Activated CD4-positive, alpha-beta T cell treated with anti-CD3 and anti-CD28 coated beads, Interleukin-2, Interleukin-4, amounts not matched to agents 100 ng/mL and 50 ng/mL, durations not matched to agents 16 hours and 8 hours (primary cell): Measurements from ENCODE around the gene ATCAY.
A peak's percentile ranks its signal among the peaks of the same experiment; 100 is the strongest.
"Not testable (repeated sequence)": the region's sequence is repeated elsewhere in the genome, so short reads cannot be mapped to it uniquely, and the experiment has no call there.

ENCODE experiments used
- DNase-seq: peaks from one replicate; pipeline ENCODE4 v3.0.0-alpha.2; 2020; ENCODE audit warnings: low spot score

The ATCAY gene

DNA sequence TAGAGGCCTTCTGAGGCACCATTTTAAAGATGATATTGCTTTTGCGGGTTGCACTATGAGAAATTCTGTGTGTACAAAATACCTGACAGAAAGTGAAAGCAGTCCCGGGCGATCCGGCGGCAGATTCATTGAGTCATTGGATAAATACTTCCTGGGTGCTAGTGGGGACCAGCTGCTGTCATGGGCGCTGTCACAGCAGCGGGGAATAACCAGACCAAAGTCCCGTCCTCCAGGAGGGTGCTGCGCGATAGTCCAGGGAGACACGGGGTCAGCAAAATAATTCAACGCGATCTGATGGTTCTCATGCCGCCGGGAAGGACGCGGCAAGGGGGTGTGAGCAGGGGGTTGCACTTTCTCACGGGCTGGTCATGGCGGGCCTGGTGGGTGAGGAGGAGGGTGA is 25.2 kb upstream of the ATCAY start:
- no peak for DNase-seq

DNA sequence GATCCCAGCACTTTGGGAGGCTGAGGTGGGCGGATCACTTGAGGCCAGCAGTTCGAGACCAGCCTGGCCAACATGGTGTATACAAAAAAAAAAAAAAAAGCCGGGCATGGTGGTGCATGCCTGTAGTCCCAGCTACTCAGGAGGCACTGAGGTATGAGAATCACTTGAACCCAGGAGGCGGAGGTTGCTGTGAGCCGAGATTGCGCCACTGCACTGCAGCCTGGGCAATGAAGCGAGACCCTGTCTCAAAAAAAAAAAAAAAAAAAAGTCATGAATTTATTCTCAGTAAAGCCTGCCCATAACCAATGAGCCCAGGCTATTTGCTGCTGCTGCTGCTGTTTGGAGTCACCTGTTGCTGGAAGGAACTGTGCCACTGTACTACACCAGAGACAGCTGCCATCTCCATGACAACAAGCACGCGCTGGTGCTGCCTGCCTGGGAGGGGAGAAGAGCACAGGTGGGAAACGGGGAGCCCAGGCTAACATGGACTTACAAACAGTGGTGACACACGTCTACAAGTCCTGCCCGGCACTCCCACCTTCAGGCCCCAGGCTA is 23.0 kb upstream of the ATCAY start:
- no peak for DNase-seq

DNA sequence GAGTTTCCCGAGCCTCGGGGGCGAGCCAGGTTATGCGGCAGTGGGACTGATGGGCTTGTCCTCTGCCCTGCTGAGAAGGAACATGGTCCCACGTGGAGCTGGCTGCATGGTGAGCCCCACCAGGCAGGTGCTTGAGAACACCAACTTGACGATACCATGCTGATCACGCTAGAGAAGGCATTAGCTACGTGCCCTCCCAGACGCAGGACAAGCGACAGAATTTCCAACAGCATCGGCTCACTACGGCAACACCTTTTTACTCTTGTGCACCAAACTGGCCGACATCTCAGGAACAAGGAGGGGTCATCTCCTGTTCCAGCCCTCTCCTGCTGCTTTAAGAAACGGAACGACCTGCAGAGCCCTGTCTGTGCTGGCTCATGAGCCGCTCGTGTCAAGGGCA is 20.0 kb upstream of the ATCAY start:
- DNase-seq: no peak

DNA sequence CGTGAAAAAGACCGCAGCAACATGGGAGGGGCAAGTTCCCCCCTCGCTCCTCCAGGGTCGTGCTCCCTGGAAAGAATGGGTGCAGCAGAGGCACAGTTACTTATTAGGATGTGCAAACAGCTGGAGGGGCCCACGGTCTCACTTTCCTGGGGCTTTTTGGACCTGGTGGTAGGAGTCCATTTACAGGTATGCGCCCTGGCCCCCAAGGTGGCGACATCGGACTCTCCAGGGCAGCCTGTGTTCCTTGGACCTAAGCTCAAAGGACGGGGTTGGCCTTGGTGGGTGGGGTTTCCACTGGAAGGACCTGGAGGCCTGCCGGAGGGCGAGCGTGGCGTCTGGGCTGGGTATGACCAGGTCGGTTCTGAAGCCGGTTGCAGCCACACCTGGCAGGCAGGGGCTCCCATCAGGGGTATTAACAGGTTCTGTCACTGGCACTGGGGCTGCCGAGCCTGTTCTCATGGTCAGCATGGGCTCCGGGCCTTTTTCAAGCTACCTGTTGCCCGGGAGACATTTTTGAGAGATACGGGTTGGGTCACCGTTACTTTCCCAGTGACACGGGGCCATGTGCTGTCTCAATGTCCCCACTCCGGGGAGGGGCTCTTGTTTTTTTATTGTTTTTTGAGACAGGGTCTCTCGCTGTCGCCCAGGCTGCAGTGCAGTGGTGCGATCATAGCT is 17.5 kb upstream of the ATCAY start:
- no peak for DNase-seq

DNA sequence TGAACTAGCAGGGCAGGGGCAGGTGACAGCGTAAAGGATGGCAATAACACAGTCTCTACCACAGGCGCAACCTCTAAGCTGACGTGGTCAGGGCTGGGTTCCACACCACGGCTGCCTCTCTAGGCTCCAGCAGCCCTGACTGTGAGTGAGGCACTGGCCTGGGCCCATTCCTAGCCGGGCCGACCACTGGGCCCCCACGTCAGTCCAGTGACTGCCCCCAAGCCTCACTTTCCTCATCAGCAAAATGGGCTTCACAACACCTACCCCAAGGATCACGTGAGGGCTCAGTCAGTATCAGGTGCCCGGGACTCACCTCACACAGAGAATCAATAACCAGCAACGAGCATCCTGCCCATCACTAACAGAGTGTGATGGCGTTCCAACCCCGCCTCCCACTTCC is 16.8 kb upstream of the ATCAY start:
- no peak for DNase-seq

DNA sequence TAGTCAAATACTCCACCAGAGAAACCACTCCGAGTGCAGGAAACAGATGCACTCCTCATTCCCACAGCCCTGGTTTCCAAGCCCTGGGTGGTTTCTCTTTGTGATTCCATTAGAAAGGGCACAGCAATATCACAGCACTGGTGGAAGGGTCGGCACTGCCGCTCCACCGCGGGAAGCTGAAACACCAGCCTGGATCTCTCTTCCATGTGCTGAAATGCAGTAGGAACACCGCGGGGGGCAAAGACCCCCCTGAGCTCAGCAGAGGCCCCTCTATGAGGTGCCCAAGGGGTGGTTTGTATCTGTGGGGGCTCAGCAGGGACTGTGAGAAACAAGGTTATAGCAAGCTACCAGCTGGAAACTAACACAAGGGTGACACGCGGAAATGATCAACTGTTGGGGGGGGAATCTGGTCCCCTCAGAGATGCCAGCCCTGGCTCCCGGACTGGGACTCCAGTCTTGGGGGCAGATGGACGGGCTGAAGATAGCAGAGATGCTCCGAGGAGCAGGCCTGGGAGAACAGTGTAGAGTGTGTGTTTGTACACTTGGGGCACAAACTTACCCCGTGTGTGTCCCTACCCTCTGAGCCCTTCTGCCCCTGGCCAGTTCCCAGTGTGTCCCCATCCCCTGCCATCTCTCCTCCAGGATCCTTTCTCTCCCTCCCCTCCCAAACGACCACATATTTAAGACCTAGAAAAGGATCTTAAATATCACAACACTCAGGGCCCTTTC is 13.4 kb upstream of the ATCAY start:
- no peak for DNase-seq

DNA sequence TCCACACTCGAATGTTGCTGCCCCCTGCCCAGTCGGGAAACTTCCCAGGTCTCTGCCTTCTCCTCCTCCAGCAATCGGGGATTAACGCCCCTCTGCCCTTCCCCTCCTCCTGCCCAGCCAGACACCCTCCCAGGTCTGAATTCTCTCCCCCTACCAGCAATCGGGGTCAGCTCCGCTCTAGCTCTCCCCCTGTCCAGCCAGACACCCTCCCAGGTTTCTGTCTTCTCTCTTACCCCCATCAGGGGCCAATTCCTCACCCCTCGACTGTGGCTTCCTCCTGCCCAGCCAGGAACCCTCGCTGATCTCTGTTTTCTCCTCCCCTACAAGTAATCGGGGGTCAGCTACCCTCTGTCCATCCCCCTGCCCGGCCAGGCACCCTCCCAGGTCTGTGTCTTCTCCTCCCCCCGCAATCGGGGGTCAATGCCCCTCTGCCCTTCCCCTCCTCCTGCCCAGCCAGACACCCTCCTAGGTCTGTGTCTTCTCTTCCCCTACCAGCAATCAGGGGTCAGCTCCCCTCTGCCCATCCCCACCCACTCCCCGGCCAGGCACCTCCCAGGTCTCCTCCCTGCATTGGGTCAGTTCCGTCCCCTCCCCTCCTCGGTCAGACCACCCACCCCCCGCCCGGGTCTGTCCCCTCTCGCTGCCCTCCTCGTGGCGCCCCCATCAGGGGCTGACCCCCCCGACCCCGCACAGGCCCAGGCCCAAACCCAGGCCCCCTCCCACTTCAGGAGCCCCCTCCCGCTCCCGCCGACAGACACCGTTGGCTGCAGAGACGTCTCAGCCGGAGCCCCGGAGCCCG is 12.3 kb upstream of the ATCAY start:
- DNase-seq: no peak

DNA sequence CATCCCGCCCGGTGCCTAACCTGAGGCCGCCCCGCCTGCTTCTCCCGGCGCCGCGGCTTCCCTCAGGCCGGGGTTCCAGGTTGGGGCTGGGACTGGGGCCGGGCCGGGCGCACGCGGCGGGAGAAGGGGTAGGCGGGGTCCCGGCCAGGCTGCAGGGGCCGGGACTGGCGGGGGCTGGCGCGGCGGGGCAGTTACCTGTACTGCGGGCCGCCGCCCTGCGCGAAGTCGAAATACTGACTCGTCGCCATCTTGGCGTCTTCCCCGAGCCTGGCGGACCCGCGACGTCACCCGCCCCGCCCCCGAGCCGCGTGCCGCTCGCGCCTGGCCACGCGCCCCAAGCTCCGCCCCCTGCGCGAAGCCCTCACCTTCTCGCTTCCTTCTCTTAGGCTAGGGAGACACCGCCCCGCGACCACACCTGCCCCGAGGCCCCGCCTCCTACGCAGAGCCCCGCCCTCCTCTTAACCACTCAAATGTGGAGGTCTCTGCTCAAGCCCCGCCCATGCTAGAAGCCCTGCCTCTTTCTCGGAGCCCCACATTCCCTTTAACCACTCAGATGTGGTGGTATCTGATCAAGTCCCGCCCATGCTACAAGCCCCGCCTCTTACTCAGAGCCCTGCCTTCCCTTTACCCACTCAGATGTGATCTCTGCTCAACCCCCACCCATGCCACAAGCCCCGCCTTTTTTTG is 11.6 kb upstream of the ATCAY start, which contains the start of gene ZFR2:
Gene ZFR2 (minus strand): TSS at position 269 of the 687 bp plus-strand sequence. CDS start 21 bp downstream, at position 248.
- peak; percentile 4 for DNase-seq

DNA sequence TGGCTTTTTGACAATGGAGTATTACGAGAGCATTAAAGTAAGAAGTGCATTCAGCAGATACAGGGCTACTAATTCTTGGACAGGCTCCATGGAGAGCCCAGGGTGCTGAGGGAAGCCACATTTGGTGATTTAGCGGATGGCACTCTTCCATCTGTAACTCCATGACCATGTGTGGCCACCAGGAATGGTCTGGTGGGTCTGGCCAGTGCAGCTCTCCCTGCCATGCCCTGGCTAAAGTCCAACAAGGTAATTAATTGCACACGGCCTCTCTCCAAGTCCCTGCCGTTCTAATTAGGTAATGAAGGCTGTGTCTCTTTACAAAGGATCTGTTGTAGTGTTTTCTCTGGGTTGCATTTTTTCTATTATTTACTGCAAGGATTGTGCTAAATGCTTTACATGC is 7.3 kb upstream of the ATCAY start:
- DNase-seq: no peak

DNA sequence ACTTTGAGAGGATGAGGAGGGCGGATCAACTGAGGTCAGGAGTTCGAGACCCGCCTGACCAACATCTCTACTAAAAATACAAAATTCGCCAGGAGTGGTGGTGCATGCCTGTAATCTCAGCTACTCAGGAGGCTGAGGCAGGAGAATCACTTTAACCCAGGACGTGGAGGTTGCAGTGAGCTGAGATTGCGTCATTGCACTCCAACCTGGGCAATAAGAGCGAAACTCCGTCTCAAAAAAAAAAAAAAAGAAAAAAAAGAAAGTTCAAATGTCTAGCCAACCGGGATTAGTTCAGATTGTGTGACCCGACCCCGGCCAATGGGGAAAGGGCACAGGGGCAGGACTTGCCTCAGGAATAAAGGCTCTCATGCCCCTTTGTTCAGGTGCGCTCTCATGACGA is 5.8 kb upstream of the ATCAY start:
- not testable (repeated sequence) for DNase-seq

DNA sequence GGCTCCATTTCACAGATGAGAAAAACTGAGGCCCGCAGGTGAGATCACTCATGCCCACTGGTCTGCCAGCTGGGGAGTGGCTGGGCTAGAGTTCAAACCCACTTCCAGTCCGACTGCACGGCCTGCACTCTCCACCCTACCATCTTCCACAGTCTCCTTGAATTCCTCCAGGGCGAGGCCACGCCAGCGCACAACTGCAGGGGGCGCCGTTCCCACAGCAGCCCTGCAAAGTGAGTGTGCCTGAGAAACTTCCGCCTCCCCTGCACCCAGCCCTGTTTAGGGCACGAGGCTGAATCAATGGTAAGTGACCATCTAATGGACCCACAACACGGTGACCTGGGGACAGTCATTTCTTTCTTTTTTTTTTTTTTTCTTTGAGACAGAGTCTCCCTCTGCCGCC is 829 bp upstream of the ATCAY start:
- no peak for DNase-seq

DNA sequence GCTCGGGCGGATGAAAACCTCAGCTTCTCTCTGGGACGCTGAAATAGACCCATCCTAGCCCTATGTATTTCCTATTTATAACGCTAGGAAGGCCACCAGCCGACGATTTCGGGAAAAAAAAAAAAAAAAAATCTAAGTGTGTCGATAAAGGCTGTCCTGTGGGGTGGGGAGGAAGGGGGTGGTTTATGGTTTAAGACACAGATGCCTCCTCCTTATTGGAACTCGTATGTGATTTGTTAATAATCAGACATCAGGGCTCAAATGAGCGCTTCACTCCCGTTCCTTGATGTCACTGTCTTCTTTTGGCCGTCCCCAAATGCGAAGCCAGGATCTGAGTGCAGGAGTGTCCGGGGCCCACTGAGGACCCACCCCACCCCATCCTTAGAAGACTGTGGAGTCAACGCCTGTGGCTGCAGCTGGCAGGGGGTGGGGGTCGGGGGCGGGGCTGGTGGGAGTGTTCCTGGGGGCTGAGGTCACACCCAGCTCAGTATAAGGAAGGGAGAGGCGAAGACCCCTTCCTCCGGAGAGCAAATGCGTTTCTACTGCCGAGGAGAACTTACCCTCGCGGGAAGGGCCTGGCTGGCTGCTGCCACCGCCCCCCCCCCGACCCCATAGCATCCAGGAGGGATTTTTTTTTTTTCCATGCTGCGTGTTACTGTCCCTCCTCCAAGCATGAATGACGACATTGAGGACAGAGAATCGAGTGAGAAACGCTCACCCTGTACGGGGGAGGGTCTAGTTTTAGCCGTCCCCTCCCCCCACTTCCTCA is 971 bp downstream of the ATCAY start:
- DNase-seq: no peak

DNA sequence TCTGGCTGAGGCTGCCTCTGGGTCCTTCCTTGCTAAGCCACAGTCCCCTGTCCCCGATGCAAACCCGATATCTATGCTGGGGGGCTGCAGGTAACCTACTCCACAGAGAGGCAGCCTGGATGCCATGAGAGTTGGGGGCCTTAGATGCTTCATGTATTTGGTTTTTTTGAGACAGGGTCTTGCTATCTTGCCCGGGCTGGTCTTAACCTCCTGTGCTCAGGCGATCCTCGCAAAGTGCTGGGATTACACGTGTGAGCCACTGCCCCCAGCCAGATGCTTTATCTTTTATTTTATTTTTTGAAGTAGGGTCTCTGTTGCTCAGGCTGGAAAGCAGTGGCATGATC is 1.5 kb downstream of the ATCAY start:
- DNase-seq: no peak

DNA sequence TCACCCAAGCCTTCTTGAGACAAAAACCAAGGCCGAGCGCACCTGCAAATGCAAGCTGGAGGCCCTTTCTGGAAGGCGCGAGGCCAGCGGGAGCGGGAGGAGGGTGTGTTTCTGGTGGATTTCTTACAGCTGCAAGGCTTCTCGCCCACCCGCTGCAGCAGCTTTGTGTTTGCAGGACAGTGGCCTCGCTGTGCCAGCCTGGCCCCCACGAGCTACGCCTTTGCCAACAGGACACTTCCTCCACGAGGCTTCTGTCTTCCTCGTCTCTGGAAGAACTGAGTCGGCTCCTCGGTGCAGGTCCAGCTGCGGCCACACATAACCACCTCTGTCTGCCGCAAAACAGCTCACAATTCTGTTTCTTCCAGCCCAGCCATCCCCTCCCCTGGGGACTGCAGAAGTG is 10.1 kb downstream of the ATCAY start:
- DNase-seq: no peak

DNA sequence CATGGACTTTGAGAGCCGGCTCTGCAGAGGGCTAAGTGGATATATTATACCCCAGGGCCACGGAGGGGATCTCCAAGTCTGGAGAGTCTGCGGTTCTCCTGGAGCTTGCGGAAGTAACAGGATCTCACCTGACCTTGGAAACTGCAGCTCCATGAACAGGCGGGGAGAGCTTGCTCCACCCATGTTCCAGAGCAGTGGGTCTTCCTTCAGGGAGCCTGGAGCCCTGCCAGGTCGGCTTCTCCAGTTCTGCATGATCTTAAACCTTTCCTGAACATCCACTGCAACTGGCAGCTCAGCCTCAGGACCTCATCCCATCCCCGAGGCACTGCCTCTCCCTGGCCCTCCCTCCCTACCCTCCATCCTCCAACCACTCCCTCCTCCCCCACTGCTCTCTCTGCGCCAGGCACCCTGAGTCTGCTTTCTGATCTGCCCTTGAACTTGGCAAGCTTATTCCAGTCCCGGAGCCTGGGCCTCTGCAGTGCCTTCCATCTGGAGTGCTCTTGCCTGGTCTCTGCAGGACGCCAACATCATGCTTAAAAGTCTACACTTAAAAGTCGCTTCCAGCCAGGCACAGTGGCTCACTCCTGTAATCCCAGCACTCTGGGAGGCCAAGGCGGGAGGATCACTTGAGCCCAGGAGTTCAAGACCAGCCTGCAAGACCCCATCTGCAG is 13.2 kb downstream of the ATCAY start:
- no peak for DNase-seq

DNA sequence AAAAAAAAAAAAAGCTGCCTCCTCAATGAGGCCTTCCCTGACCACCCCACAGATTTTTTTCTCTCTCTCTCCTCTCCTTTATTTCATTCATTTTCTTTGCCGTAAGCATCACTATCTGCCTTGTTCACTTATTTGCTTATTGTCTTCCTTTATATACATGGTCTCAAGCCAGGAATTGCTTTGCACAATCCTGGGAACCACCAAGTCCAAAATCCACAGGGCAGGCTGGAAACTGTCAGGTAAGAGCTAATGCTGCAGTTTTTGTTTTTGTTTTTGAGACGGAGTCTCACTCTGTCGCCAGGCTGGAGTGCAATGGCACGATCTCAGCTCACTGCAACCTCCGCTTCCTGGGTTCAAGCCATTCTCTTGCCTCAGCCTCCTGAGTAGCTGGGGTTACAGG is 14.5 kb downstream of the ATCAY start:
- not testable (repeated sequence) for DNase-seq

DNA sequence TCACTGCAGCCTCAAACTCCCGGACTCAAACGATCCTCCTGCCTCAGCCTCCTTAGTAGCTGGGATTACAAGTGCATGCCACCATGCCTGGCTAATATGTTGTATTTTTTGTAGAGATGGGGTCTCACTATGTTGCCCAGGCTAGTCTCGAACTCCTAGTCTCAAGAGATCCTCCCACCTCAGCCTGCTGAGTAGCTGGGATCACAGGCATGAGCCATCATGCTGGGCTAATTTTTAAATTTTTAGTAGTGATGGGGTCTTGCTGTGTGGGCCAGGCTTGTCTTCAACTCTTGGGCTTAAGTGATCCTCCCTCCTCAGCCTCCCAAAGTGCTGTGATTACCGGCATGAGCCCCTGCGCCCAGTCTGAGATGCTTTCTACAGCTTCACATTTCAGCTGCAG is 15.3 kb downstream of the ATCAY start:
- no peak for DNase-seq

DNA sequence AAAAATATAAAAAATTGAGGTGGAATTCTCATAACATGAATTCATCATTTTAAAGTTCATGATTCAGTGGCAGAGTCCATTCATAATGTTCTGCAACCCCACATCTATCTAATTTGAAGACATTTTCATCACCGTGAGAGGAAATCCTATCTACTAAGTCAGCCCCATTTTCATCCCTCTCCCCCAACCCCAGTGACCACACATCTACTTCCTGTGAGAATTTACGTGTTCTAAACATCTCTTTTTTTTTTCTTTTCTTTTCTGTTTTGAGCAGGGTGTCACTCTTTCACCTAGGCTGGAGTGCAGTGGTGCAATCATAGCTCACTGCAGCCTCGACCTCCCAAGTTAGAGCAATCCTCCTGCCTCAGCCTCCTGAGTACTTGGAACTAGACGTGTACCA is 17.5 kb downstream of the ATCAY start:
- no peak for DNase-seq

DNA sequence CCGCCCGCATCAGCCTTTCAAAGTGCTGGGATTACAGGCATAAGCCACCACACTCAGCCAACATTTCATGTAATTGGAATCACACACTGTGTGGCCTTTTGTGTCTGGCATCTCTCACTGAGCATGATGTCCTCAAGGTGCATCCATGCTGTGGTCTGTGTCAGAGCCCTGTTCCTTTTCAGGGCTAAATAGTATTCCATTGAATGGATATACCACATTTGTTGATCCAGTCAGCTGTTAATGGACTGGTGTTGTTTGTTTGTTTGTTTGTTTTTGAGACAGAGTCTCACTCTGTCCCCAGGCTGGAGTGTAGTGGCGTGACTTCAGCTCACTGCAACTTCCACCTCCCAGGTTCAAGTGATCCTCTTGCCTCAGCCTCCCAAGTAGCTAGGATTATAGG is 17.9 kb downstream of the ATCAY start:
- no peak for DNase-seq

DNA sequence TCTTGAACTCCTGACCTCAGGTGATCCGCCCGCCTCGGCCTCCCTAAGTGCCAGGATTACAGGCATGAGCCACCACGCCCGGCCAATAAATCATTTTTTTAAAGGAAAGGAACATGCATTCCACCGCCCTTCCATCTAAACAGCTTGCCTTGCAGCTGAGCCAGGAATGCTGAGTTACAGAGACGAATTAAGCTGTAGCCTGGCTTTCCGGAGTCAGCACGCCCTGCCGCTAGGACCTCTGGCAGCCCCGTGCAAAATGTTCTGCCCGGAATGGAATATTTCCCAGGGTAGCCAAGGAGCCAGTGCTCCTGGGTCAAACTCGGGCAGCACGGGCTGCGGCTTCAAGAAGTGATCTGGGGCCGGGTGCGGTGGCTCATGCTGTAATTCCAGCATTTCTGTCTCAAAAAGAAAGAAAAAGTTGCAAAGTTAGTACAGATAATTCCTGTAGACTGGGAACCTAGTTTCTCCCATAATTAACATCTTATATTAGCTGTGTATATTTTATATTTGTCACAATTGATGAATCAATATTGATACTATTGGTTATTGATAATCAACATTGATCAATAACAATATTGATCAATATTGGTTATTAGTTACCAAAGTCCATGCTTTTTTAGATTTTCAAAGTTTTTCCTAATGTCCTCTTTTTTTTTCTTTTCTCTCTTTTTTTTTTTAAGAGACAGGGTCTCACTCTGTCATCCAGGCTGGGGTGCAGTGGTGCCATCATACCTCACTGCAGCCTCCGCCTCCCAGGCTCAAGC is 19.2 kb downstream of the ATCAY start:
- DNase-seq: no peak
